Activated CD4-positive, alpha-beta T cell treated with anti-CD3 and anti-CD28 coated beads, Interleukin-2, amount 50 U/mL, for 48 hours (primary cell): Measurements from ENCODE around the gene LAMA5.

Experiments used
- DNase-seq, 2 experiments: peaks; one replicate each; pipeline ENCODE4 v3.0.0-alpha.2; 2020

Gene LAMA5

DNA sequence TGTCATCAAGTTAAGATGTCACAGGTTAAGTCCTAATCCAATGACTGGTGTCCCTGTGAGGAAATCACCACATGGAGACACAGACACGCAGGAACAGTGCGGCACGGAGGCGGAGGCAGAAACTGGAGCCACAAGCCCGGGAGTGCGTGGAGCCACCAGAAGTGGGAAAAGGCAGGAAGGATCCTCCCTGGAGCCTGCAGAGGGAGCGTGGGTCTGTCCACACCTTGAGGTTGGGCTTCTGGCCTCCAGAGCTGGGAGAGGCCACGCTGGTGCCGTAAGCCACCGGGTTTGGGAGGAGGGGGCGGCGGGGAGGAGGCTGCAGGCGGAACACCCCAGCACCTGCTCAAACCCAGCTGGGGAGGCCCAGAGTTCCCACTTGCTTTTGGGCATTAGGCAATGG is 36.2 kb upstream of the LAMA5 start:
- DNase-seq, result no peak

DNA sequence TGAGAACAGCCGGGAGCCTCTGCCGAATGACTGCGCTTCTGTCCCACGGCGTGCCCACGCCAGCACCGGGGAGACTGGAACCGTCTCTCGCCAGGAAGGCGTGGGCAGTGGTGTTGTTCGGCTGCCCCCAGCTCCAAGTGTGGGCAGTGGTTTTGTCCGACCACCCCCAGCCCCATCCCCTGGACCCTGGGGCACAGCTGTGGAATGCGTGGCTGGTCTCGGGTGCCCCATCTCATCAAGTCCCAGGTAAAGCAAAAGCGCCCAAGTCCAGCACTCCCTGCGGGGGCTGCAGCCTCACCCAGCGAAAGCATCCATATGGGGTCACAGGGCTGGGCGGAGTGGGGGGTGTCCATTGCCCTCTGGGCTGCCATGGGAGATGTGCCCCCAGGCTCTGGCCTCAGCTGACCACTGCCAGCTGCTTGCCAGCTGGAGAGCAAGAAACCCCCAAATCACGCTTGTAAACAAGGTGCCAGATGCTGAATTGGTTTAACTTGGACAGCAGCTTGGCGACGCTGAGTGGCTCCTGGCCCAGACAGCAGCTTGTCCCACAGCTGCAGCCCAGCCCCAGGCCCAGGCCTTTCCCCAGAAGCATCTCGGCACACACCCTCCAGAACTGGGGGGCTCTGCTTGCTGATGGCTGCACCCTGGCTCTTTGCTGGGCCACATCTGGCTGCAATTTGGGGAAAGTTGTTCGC is 35.5 kb upstream of the LAMA5 start:
- no peak for DNase-seq

GRCh38 chr20:62401331-62401779 is 34.2 kb upstream of the LAMA5 start:
- DNase-seq, result no peak

DNA sequence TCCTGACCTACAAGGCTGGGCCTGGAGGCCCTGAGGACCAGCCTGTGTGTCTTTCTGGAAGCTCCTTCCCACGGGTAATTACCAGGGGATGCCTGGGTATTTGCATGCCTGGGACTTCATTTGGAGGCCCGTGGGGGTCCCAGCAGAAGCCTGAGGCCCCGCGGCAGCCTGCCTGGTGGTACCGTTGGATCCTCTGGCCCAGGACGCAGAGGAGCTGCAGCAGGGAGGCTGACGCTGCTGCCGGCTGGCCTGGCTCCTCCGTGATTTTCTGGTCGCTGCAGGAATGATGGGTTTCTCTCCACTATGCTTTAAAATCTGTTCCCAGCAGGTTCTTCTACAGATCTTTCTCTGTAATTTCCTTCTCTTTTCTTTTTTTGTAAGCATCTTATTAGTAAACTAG is 33.4 kb upstream of the LAMA5 start:
- DNase-seq, result no peak

GRCh38 chr20:62400021-62400420 is 32.9 kb upstream of the LAMA5 start:
- DNase-seq, result no peak

DNA sequence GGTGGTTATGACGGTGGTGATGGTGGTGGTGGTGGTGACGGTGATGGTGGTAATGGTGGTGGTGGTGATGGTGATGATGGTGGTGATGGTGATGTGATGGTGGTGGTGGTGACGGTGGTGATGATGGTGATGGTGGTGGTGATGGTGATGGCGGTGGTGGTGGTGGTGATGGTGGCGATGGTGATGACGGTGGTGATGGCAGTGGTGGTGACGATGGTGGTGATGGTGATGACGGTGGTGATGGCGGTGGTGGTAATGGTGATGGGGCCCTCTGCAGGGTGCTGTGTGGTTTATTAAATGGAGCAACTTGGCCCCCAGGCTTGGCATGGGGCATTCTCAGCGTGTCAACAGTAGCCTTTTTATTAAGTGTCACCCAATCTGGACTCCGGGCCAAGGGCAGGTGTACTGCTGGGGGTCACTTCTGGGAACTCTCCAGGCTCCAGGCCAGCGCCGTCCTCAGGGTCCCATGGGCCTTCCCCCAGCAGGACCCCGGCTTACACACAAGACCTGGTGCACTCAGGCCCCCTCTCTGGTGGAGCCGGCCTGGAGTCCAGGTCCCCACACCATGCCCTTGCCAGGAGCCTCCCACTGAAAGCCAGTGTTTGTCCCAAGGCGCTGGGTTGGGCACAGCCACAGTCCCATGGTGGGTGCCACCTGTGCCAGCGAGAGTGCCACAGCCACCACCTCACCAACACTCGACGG is 31.2 kb upstream of the LAMA5 start:
- DNase-seq, result no peak

DNA sequence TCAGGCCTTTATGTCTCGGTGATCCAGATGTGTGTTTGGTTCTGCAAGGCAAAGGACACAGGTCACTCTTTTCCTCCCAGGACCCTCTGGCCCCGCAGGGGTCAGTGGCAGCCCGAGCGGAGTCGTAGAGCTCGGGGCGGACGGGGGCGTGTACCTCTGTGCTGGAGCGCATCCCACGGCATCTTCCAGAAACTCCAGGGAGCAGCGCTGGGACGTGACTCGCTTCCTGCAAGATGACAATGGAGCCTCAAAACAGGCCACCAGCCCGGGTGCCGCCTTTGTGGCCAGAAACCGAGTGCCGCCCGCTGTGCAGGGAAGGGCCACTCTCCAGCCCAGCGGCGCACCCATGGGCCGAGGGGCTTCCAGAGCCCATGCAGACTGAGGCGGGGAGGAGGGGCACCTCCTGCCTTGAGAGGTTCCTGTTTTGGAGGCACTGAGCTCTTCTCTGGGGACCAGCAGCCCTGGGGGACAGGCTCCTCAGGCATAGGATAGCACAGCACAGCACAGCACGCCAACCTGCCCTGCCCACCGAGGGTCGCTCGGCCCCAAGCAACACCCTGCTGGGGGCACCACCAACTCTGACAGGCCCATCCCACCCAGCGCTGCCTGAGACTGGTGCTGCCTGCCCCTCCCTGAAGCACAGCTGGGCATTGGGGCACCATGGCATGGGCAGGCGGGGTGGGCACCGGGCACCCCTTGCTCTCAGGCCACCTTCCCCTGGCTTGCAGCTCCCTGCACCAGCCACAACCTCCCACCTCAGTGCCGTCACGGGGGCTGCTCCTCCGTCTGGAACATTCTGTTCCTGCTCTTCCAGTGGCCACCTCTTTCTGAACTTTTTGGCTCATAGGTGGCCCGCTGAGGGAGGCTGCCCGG is 29.5 kb upstream of the LAMA5 start:
- DNase-seq, result no peak

GRCh38 chr20:62395311-62396242 is 28.5 kb upstream of the LAMA5 start:
- DNase-seq, result no peak

DNA sequence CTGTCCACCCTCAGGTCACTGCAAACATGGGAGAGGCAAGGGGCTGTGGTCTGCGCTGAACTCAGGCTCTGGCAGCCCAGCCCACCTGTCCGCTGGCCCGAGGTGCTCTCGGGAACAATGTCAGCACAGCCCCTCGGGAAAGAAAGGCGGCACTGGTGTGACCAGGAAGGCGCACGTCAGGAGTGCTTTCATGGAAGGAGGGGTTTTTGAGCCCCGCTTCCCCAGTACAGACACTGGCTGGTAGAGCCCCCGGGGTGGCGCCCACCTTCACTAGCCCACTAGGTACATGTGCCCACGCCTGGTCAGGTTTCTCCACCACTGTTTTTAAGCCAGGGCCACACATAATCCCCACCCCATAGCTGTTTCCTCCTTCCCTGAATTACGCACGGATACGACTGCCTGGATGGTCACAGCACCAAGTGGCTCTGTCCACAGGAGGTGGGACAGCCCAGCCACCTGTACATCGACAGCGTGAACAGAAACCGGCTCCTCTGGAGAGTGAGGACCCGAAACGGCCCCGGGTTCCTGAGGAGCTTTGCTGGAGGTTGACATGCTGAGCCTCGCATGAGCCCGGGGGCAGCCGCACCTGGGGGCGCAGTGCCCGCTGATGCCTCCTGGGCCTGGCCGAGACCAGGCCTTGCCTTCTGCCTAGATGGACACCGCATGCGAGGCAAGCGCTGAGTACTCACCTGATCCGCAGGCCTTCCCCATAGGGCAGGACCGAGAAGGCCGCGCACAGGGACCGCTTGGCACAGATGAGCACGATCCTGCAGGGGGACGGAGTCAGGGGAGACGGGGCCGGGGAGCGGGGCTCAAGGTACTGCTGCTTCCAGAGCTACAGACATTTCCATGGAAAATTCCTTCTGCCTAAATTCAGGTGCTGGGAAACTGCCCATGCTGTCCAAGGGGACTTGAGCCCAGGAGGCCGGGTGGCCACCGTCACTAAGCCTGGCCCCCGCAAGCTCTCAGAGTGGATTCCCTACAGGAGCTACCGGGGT is 27.4 kb upstream of the LAMA5 start:
- no peak for DNase-seq

DNA sequence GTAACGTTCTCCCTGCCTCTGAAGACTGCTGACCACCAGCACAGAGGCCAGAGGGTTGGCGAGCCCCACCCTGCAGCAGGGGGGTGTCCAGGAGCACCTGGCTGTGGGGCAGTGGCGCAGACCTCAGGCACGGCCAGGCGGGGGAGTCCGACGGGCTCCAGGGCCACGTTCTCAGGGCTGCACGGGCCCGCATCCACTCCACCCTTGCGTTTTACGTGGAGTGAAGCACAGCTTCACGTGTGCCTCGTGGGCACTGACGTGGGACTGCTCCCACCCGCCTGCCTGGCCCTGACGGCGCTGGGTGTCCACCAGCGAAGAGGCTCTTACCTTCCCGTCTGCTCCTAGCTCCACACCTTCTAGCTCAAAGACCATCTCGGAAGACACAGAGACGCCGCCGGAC is 26.7 kb upstream of the LAMA5 start:
- DNase-seq, result no peak

GRCh38 chr20:62393335-62393665 is 26.2 kb upstream of the LAMA5 start:
- DNase-seq, result no peak

DNA sequence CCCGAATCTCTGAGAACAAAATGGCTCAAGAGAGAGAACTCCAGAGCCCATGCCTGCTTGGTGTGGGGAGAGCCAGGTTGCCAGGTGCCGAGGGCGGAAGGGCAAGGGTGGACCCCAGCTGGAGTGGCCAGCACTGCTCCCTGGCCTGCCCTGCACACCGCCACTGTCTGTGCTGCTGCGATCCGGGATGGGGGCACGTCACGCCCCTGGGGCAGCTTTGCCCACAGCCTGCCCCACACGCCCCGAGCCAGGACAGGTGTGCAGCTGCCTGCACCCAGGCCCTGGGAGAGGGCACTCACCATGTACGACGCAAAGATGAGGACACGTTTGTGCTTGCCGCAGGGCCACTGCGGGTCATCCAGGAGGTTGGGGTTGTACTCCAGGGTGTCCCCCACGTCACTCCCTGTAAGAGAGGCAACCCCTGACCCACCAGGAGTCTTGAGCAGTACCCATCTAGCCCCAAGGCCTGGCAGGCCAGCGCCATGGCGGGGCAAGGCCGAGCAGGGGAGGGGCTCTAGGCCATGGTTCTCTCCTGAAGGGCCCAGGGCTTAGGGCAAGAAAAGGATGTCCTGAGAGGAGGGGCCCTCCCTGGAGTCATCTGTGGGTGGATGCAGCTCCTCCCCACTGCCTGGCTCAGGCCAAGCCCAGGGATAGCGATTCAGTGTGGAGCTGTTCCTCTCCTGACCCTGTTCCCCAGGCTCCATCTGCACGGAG is 25.7 kb upstream of the LAMA5 start:
- no peak for DNase-seq

GRCh38 chr20:62392077-62392418 is 24.9 kb upstream of the LAMA5 start:
- no peak for DNase-seq

DNA sequence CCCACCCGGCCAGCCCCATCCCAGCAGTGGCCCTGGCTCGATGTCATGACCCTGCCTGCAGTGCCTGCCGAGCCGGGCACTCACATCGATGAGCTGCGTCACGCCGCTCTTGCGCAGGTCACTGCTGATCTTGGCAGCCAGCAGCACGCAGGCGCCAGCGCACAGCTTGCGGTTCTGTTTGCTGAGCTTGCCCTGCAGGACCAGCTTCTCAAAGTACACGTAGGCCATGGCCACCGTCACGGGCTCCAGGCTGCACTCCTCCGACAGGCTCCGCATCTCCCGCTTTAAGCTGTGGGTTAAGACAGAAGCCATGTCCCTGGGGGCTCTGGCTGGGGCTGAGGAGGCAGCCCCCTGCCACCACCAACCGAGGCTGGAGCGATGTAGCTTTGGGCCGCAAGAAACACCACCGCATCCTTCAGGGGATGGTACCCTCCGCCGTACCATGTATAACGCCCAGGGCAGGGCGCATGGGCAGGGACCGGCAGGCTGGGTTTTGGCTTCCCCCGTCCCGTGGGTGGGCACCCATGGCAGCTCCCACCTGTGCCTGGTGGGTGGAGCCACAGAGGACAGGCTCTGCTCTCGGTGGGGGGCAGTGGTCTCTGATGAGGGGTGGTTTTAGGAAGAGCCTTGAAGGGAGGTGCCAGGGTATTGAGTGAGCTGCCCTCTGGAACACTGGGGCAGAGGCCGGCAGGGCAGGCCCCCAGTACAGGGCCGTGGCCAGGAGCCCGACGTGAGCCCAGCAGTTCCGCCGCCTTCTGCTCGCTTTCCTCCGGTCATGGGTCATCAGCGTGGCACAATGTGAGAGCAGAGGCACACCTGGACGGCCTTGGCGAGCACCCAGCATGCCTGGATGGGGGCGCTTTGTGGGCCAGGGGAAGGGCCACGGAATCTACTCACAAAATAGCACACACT is 24.3 kb upstream of the LAMA5 start:
- no peak for DNase-seq

- no peak for DNase-seq
Measured at GRCh38 chr20:62390317-62391164, 23.4 kb upstream of the LAMA5 start.

DNA sequence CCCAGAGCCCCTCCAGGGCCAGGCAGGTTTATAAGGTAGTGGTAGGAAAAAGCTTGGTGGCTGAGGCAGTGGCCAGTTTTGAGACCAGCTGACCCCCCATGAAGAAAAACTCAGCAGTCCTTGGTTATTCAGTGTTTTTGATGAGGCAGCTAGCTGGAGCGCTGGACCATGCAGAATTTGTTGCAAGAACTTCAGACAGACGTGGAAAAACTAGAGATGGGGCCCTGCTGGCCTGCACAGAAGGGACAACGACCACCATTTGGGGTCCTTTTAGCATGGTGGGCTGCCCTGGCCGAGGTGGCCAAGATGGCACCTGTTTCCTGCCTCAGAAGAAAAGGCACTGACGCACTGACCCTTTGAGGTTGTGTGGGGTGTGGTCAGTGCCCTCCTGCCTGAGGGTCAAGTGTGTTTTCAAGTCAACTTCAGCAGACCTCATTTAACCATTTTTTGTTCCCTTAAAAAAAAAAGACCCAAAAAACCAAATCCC is 22.5 kb upstream of the LAMA5 start:
- no peak for DNase-seq

GRCh38 chr20:62388839-62389600 is 21.9 kb upstream of the LAMA5 start:
- no peak for DNase-seq
